GM21390 (cell line): ENCODE data around the gene COL6A2.
"Not testable (repeated sequence)": the region's sequence is repeated elsewhere in the genome, so short reads cannot be mapped to it uniquely, and the experiment has no call there.

Experiments used
- ATAC-seq: cut with Tn5 transposase; IDR thresholded peaks from one replicate; pipeline ENCODE4 v1.9.1; 2021; ENCODE audit not compliant: unreplicated experiment

COL6A2 gene

GRCh38 chr21:46060596-46061061 is 37.3 kb upstream of the COL6A2 start:
- ATAC-seq, result no peak

- no peak for ATAC-seq
Measured at GRCh38 chr21:46061063-46061462, 36.8 kb upstream of the COL6A2 start.

GRCh38 chr21:46061518-46061917 is 36.4 kb upstream of the COL6A2 start:
- no peak for ATAC-seq

GRCh38 chr21:46061950-46062349 is 36.0 kb upstream of the COL6A2 start:
- ATAC-seq, result no peak

- ATAC-seq, result no peak
Measured at GRCh38 chr21:46062471-46063211, 35.3 kb upstream of the COL6A2 start.

- no peak for ATAC-seq
Measured at GRCh38 chr21:46063227-46063626, 34.7 kb upstream of the COL6A2 start.

- ATAC-seq, result no peak
Measured at GRCh38 chr21:46063734-46064680, 33.9 kb upstream of the COL6A2 start.

- no peak for ATAC-seq
Measured at GRCh38 chr21:46064870-46065214, 33.1 kb upstream of the COL6A2 start.

GRCh38 chr21:46065215-46065913 is 32.5 kb upstream of the COL6A2 start:
- no peak for ATAC-seq

GRCh38 chr21:46065914-46066551 is 31.9 kb upstream of the COL6A2 start:
- ATAC-seq, result no peak

- no peak for ATAC-seq
Measured at GRCh38 chr21:46066591-46067331, 31.2 kb upstream of the COL6A2 start.

- no peak for ATAC-seq
Measured at GRCh38 chr21:46067505-46068201, 30.3 kb upstream of the COL6A2 start.

GRCh38 chr21:46068516-46069079 is 29.3 kb upstream of the COL6A2 start:
- ATAC-seq, result no peak

GRCh38 chr21:46069166-46069565 is 28.7 kb upstream of the COL6A2 start:
- ATAC-seq, result no peak

GRCh38 chr21:46069719-46070279 is 28.1 kb upstream of the COL6A2 start:
- no peak for ATAC-seq

- no peak for ATAC-seq
Measured at GRCh38 chr21:46071082-46071481, 26.8 kb upstream of the COL6A2 start.

- ATAC-seq, result not testable (repeated sequence)
Measured at GRCh38 chr21:46076724-46077123, 21.2 kb upstream of the COL6A2 start.

GRCh38 chr21:46077674-46078101 is 20.2 kb upstream of the COL6A2 start:
- ATAC-seq, result no peak
